Right lobe of liver (tissue), 6 donors: ENCODE results near the gene SH3RF1. TPM values are rescaled to one million over a fixed set of nuclear protein-coding genes. Genes with fewer than 3 reads are reported as not detected.

Experiments used
- ATAC-seq, 4 donors: fragments of 200-7000 bp; cut with Tn5 transposase; one replicate each; pipeline ENCODE4 v1.9.1; 2020; ENCODE audit warnings: mild to moderate bottlenecking in 4 of 4, moderate library complexity in 4 of 4
- DNase-seq, 3 donors: peaks; one replicate each; pipeline ENCODE4 v3.0.0-alpha.2; 2020
- H3K27ac ChIP-seq, 3 donors: fragments of 200-600 bp; one replicate each; pipeline ENCODE4 v1.8.0; 2022
- H3K27me3 ChIP-seq, 2 donors: fragments of 200-600 bp; one replicate each; pipeline ENCODE4 v1.8.0; 2022
- H3K36me3 ChIP-seq, 4 donors: fragments of 200-600 bp; sonication (generic) in 1 of 4; one replicate each; pipeline versions ENCODE4 v1.5.1 to v1.8.0; 2017 to 2022; ENCODE audit warnings: control low read depth in 1 of 4
- H3K4me1 ChIP-seq, 4 donors: fragments of 200-600 bp; sonication (generic) in 1 of 4; one replicate each; pipeline versions ENCODE4 v1.5.1 to v1.8.0; 2017 to 2022; ENCODE audit warnings: control low read depth in 1 of 4
- H3K4me3 ChIP-seq, 3 donors: fragments of 200-600 bp; one replicate each; pipeline ENCODE4 v1.8.0; 2022
- H3K9me3 ChIP-seq, 4 donors: fragments of 200-600 bp; sonication (generic) in 1 of 4; one replicate each; pipeline versions ENCODE4 v1.5.1 to v1.8.0; 2017 to 2022; ENCODE audit warnings: control low read depth in 1 of 4
- POLR2A ChIP-seq: fragments of 450-650 bp; IDR thresholded peaks from one replicate; pipeline ENCODE4 v1.6.1; 2017; ENCODE audit warnings: antibody characterized with exemption, mild to moderate bottlenecking
- WGBS: methylation state at CpG from one replicate; pipeline ENCODE4 v1.1.6; 2018; ENCODE audit warnings: low coverage, low lambda C conversion rate; ENCODE audit not compliant: insufficient coverage; ENCODE audit errors: missing lambda C conversion rate; 5-methylcytosine and 5-hydroxymethylcytosine counted together
- intact Hi-C, 2 donors: fragments of 100-400 bp; cut with DNase I; formaldehyde crosslinking; loops; one replicate each; pipeline versions ENCODE4 v1.11.2 to v1.14.1; 2022
- total RNA-seq, 6 experiments: library from RNA; depleted of rRNA in 2 of 6; stranded (reverse); fragments of >200 nt in 2 of 6; fragmentation: NEBNext Ultra II Directional in 3 of 6; extraction: Animal tissue kit (Norgen Biotek cat#: 25700) in 3 of 6; gene quantifications; one replicate each; pipeline versions ENCODE4 v1.1.0 to v1.2.4, GENCODE V29; 2016 to 2023
- TF ChIP-seq, protein P1 (sequence below), 4 donors: fragments of 200-600 bp in 3 of 4; fragments of 450-650 bp in 1 of 4; IDR thresholded peaks; one replicate each; pipeline versions ENCODE4 v1.5.1 to v1.8.0; 2016 to 2022; ENCODE audit warnings: antibody characterized with exemption in 4 of 4, mild to moderate bottlenecking in 2 of 4
- donor health status: DM: no; HTN: yes; CAD: no.
- donor health status: DM: no; HTN: no; CAD: no.
- donor health status: DM: no; HTN: no; CAD: no.
- donor health status: DM: no; HTN: yes; CAD: no.
- donor health status: DM: no; HTN: yes; CAD: no.

SH3RF1 gene
- total RNA-seq, 6 experiments from 2014 or later: 5.5 to 11.0 (median 7.3) TPM

DNA sequence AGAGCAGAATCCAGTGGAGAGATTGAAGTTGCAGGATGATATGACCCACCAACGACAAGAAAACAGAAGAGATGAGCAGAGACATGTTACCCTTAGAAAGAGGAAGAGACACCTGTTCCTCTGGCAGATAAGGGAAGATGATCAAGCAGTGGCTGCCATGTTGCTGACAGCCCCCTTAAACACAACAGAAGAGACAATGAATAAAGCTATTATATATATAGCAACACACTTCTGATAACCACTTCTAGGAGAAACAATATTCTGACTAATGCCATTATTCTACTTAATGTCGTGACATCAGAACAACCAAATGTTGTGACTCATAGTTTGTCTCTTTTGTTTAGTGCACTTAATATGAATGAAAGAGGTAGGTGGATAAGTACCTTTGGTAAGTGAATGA lies 44.9 kb downstream of the SH3RF1 start:
- no peak for TF ChIP-seq POLR2A
- TF ChIP-seq, protein P1, sequence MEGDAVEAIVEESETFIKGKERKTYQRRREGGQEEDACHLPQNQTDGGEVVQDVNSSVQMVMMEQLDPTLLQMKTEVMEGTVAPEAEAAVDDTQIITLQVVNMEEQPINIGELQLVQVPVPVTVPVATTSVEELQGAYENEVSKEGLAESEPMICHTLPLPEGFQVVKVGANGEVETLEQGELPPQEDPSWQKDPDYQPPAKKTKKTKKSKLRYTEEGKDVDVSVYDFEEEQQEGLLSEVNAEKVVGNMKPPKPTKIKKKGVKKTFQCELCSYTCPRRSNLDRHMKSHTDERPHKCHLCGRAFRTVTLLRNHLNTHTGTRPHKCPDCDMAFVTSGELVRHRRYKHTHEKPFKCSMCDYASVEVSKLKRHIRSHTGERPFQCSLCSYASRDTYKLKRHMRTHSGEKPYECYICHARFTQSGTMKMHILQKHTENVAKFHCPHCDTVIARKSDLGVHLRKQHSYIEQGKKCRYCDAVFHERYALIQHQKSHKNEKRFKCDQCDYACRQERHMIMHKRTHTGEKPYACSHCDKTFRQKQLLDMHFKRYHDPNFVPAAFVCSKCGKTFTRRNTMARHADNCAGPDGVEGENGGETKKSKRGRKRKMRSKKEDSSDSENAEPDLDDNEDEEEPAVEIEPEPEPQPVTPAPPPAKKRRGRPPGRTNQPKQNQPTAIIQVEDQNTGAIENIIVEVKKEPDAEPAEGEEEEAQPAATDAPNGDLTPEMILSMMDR (IDR thresholded peaks at IDR 0.05): no peak
- ATAC-seq: no peak

DNA sequence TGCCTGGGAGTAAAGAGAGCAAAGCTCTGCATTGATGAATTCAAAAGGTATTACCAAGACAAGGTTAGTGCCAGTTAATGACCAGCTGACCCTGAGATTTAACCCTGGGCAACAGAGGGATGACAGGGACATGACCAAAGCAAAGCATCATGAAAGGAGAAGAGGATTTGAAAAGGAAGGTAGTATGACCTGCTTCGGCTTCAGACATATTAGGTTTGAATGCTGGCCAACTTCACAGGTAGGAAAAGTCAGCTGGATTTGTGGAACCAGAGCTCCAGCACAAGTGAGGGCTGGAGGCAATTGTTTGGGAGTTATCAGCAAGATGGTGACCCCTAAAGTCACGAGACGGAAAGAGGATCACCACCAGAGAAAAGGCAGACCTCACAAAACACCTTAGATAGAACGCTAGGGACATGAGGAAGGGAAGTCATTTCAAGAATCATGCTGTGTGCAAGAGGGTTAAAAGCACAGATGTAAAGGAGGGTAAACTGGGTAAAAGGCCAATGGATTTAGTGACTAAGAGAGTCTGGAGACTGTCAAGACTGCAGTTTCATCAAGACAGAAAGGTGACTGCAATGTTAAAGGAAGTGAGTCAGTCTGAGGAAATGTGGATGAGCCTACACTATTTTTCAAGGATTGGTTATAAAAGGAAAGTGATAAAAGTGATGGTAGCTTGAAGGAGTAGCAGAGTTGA lies 45.6 kb downstream of the SH3RF1 start:
- no peak overlapping the region for H3K27ac ChIP-seq
- WGBS: 72% methylated on average over 3 of the region's 4 CpGs
- TF ChIP-seq, protein P1 (IDR thresholded peaks at IDR 0.05): no peak
- no peak for TF ChIP-seq POLR2A
- no peaks in the 10 kb centered on the region for H3K9me3 ChIP-seq
- no peaks in the 10 kb centered on the region for H3K36me3 ChIP-seq
- H3K4me1 ChIP-seq: peaks cover 0 to 12% (median 0%) of the 10 kb centered on the region in 4 donors
- no peak for DNase-seq
- ATAC-seq: peak in 2 of 4 donors; percentile 49 to 55
- intact Hi-C loops: no loop called here
- no peak overlapping the region for H3K4me3 ChIP-seq
- no peaks in the 10 kb centered on the region for H3K27me3 ChIP-seq

More for the DNA sequence above, 44.9 kb downstream of the SH3RF1 start:
- 58% methylated on average over 2 of the region's 2 CpGs for WGBS
- Histone ChIP-seq H3K27me3 (no peaks in the 10 kb centered on the region), H3K36me3 (no peaks in the 10 kb centered on the region), H3K9me3 (no peaks in the 10 kb centered on the region), H3K4me3 (no peak overlapping the region), H3K4me1 (peaks cover 0 to 12% (median 0%) of the 10 kb centered on the region in 4 donors), H3K27ac (no peak overlapping the region)
- intact Hi-C loops: no loop called here
- DNase-seq: no peak

DNA sequence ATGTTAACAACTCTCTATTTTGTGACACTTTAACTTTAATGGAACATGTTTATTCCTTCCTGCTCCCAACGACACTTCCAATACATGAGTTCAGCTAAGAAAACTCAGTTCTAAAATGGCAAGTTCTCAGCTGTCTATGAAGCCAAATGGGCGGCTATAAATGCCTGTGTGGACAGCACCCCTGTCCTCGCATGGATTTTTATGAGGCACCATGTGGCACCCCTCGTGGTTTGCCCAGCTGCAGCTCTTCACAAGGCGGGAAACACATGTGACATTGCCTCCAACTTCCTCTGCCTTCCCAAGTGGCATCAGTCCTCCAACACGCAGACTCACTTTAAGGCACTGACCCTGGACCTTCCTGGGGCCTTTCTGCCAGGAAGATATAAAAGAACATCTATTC lies 48.0 kb downstream of the SH3RF1 start:
- TF ChIP-seq, protein P1 (IDR thresholded peaks at IDR 0.05): no peak
- TF ChIP-seq POLR2A: no peak
- no peak overlapping the region for H3K27ac ChIP-seq
- 78% methylated on average over 6 of the region's 6 CpGs for WGBS
- H3K4me3 ChIP-seq: no peak overlapping the region
- DNase-seq: no peak
- no peaks in the 10 kb centered on the region for H3K36me3 ChIP-seq
- H3K27me3 ChIP-seq: no peaks in the 10 kb centered on the region
- no peak for ATAC-seq
- intact Hi-C loops: no loop called here
- no peaks in the 10 kb centered on the region for H3K9me3 ChIP-seq
- peaks cover 0 to 26% (median 7%) of the 10 kb centered on the region in 4 donors for H3K4me1 ChIP-seq

DNA sequence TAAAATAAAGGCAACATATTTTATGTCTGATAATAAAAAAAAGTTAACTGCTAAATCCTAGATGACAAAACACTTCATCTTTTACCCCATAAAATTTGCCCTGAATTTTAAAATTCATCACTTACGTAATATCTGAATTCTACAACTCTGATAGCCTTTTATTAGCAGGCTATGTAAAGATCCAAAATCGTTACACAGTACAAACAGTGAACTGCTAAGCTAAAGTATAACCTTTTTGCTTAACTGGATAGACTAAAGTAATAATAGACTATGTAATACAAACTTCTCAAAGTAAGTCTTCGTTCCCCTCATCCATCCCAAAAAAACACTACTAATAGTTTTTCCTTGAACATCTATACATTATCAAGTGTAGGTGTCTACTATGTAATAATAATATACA lies 49.1 kb downstream of the SH3RF1 start:
- WGBS: 18% methylated on average over 3 of the region's 3 CpGs
- peak overlapping the region in 2 of 3 donors; percentile 69 to 82 for H3K27ac ChIP-seq
- no peaks in the 10 kb centered on the region for H3K36me3 ChIP-seq
- peaks cover 0 to 26% (median 7%) of the 10 kb centered on the region in 4 donors for H3K4me1 ChIP-seq
- no peak for DNase-seq
- H3K27me3 ChIP-seq: no peaks in the 10 kb centered on the region
- TF ChIP-seq, protein P1 (IDR thresholded peaks at IDR 0.05): no peak
- no peak for TF ChIP-seq POLR2A
- ATAC-seq: peak; percentile 50 to 61 (median 57)
- intact Hi-C loops: no loop called here
- H3K9me3 ChIP-seq: no peaks in the 10 kb centered on the region
- peak overlapping the region in 1 of 3 donors; percentile 22 for H3K4me3 ChIP-seq
